ENCODE results near the gene MACROH2A1. TPM values are rescaled to one million over a fixed set of nuclear protein-coding genes. Genes with fewer than 3 reads are reported as not detected.

The MACROH2A1 gene
- total and polyA plus RNA-seq, 2 experiments from 2014 or later: 115 to 125 TPM

- in situ Hi-C loops (cut with MboI): loop anchor here (25.0 kb wide), 1 partner anchor 430 kb away; the partner anchor contains the start of gene PCBD2
- Histone ChIP-seq H3K36me3 (ENCODE audit: low read depth) (peaks cover 34% of the 10 kb centered on the region), H3K4me1 (ENCODE audit: insufficient read depth) (peaks cover 23% of the 10 kb centered on the region), H4K20me1 (ENCODE audit: insufficient read depth) (no peaks in the 10 kb centered on the region), H3F3A (ENCODE audit: insufficient read depth) (0 out of 2 replicates have a peak, but pooled peaks cover 6% of the 10 kb centered on the region), H2AFZ (no peak overlapping the region), H3K9me3 (ENCODE audit: low read depth) (no peaks in the 10 kb centered on the region), H3K4me3 (no peak overlapping the region), H3K9me2 (ENCODE audit: insufficient read depth) (no peaks in the 10 kb centered on the region), H3K79me2 (ENCODE audit: insufficient read depth) (0 out of 2 replicates have a peak, but pooled peaks cover 1% of the 10 kb centered on the region), H3K27ac (no peak overlapping the region), H3K9ac (no peak overlapping the region), H3K27me3 (replicated peaks; ENCODE audit: insufficient read depth) (no peaks in the 10 kb centered on the region), H3K4me2 (ENCODE audit: unreplicated experiment) (no peak overlapping the region)
- no peak for DNase-seq
- 93 to 95% methylated on average over 7 of the region's 7 CpGs for WGBS, 2 experiments (ENCODE audit: low coverage in 1 of 2, low lambda C conversion rate in 2 of 2, missing lambda C conversion rate in 2 of 2)
- no peak for TF ChIP-seq EZH2phosphoT487 (IDR thresholded peaks at IDR 0.05; ENCODE audit: insufficient read depth, low read depth)
- no peak for TF ChIP-seq EZH2 (IDR thresholded peaks at IDR 0.05; ENCODE audit: insufficient read depth, poor library complexity, severe bottlenecking)
Observed at GRCh38 chr5:135341696-135342550, 57.1 kb downstream of the MACROH2A1 start.

- Histone ChIP-seq H3K36me3 (ENCODE audit: low read depth) (peaks cover 34% of the 10 kb centered on the region), H3K9ac (no peak overlapping the region), H4K20me1 (ENCODE audit: insufficient read depth) (no peaks in the 10 kb centered on the region), H3K27me3 (replicated peaks; ENCODE audit: insufficient read depth) (no peaks in the 10 kb centered on the region), H2AFZ (no peak overlapping the region), H3K4me3 (no peak overlapping the region), H3K27ac (no peak overlapping the region), H3K9me2 (ENCODE audit: insufficient read depth) (no peaks in the 10 kb centered on the region), H3F3A (ENCODE audit: insufficient read depth) (0 out of 2 replicates have a peak, but pooled peaks cover 6% of the 10 kb centered on the region), H3K4me2 (ENCODE audit: unreplicated experiment) (no peak overlapping the region), H3K4me1 (ENCODE audit: insufficient read depth) (peaks cover 23% of the 10 kb centered on the region), H3K79me2 (ENCODE audit: insufficient read depth) (no peaks in the 10 kb centered on the region), H3K9me3 (ENCODE audit: low read depth) (no peaks in the 10 kb centered on the region)
- in situ Hi-C loops (cut with MboI): loop anchor here (25.0 kb wide), 1 partner anchor 429 kb away; the partner anchor contains the start of gene PCBD2
- TF ChIP-seq EZH2 (IDR thresholded peaks at IDR 0.05; ENCODE audit: insufficient read depth, poor library complexity, severe bottlenecking): no peak
- TF ChIP-seq EZH2phosphoT487 (IDR thresholded peaks at IDR 0.05; ENCODE audit: insufficient read depth, low read depth): no peak
- no peak for DNase-seq
- 81 to 89% methylated on average over 5 of the region's 5 CpGs for WGBS, 2 experiments (ENCODE audit: low coverage in 1 of 2, low lambda C conversion rate in 2 of 2, missing lambda C conversion rate in 2 of 2)
Observed at GRCh38 chr5:135341016-135341666, 57.9 kb downstream of the MACROH2A1 start.

- Histone ChIP-seq H3K9ac (no peak overlapping the region), H4K20me1 (ENCODE audit: insufficient read depth) (no peaks in the 10 kb centered on the region), H3K36me3 (ENCODE audit: low read depth) (peaks cover 32% of the 10 kb centered on the region), H3K9me2 (ENCODE audit: insufficient read depth) (no peaks in the 10 kb centered on the region), H3K27me3 (replicated peaks; ENCODE audit: insufficient read depth) (no peaks in the 10 kb centered on the region), H3K79me2 (ENCODE audit: insufficient read depth) (no peaks in the 10 kb centered on the region), H3K4me3 (no peak overlapping the region), H3K27ac (no peak overlapping the region), H2AFZ (no peak overlapping the region), H3K4me1 (ENCODE audit: insufficient read depth) (peaks cover 23% of the 10 kb centered on the region), H3K4me2 (ENCODE audit: unreplicated experiment) (no peak overlapping the region), H3K9me3 (ENCODE audit: low read depth) (no peaks in the 10 kb centered on the region), H3F3A (ENCODE audit: insufficient read depth) (0 out of 2 replicates have a peak, but pooled peaks cover 6% of the 10 kb centered on the region)
- TF ChIP-seq EZH2phosphoT487 (IDR thresholded peaks at IDR 0.05; ENCODE audit: insufficient read depth, low read depth) (no peak), EZH2 (IDR thresholded peaks at IDR 0.05; ENCODE audit: insufficient read depth, poor library complexity, severe bottlenecking) (no peak)
- in situ Hi-C loops (cut with MboI): loop anchor here (25.0 kb wide), 1 partner anchor 428 kb away; the partner anchor contains the start of gene PCBD2
- no peak for DNase-seq
- WGBS, 2 experiments (ENCODE audit: low coverage in 1 of 2, low lambda C conversion rate in 2 of 2, missing lambda C conversion rate in 2 of 2): 66 to 72% methylated on average over 2 of the region's 2 CpGs
Observed at GRCh38 chr5:135340568-135340967, 58.5 kb downstream of the MACROH2A1 start.

- H2AFZ ChIP-seq: no peak overlapping the region
- in situ Hi-C loops (cut with MboI): loop anchor here (25.0 kb wide), 1 partner anchor 427 kb away; the partner anchor contains the start of gene PCBD2
- peaks cover 18% of the 10 kb centered on the region for H3K4me1 ChIP-seq (ENCODE audit: insufficient read depth)
- H3F3A ChIP-seq (ENCODE audit: insufficient read depth): peaks cover 6% of the 10 kb centered on the region
- no peak overlapping the region for H3K4me2 ChIP-seq (ENCODE audit: unreplicated experiment)
- H3K9me2 ChIP-seq (ENCODE audit: insufficient read depth): no peaks in the 10 kb centered on the region
- H3K79me2 ChIP-seq (ENCODE audit: insufficient read depth): no peaks in the 10 kb centered on the region
- TF ChIP-seq EZH2 (IDR thresholded peaks at IDR 0.05; ENCODE audit: insufficient read depth, poor library complexity, severe bottlenecking) (no peak), EZH2phosphoT487 (IDR thresholded peaks at IDR 0.05; ENCODE audit: insufficient read depth, low read depth) (no peak)
- no peak overlapping the region for H3K4me3 ChIP-seq
- peaks cover 28% of the 10 kb centered on the region for H3K36me3 ChIP-seq (ENCODE audit: low read depth)
- H3K27me3 ChIP-seq (replicated peaks; ENCODE audit: insufficient read depth): no peaks in the 10 kb centered on the region
- H3K9me3 ChIP-seq (ENCODE audit: low read depth): no peaks in the 10 kb centered on the region
- H3K27ac ChIP-seq: no peak overlapping the region
- no peak for DNase-seq
- WGBS, 2 experiments (ENCODE audit: low coverage in 1 of 2, low lambda C conversion rate in 2 of 2, missing lambda C conversion rate in 2 of 2): 84 to 88% methylated on average over 4 of the region's 4 CpGs
- no peak overlapping the region for H3K9ac ChIP-seq
- H4K20me1 ChIP-seq (ENCODE audit: insufficient read depth): no peaks in the 10 kb centered on the region
Observed at GRCh38 chr5:135339623-135340022, 59.4 kb downstream of the MACROH2A1 start.
